ENCODE results near the gene UBIAD1. TPM values are rescaled to one million over a fixed set of nuclear protein-coding genes. Genes with fewer than 3 reads are reported as not detected.
"Not testable (repeated sequence)": the region's sequence is repeated elsewhere in the genome, so short reads cannot be mapped to it uniquely, and the experiment has no call there.

The UBIAD1 gene
- total RNA-seq, 1 experiment from 2014 or later, result 27.6 TPM

DNA sequence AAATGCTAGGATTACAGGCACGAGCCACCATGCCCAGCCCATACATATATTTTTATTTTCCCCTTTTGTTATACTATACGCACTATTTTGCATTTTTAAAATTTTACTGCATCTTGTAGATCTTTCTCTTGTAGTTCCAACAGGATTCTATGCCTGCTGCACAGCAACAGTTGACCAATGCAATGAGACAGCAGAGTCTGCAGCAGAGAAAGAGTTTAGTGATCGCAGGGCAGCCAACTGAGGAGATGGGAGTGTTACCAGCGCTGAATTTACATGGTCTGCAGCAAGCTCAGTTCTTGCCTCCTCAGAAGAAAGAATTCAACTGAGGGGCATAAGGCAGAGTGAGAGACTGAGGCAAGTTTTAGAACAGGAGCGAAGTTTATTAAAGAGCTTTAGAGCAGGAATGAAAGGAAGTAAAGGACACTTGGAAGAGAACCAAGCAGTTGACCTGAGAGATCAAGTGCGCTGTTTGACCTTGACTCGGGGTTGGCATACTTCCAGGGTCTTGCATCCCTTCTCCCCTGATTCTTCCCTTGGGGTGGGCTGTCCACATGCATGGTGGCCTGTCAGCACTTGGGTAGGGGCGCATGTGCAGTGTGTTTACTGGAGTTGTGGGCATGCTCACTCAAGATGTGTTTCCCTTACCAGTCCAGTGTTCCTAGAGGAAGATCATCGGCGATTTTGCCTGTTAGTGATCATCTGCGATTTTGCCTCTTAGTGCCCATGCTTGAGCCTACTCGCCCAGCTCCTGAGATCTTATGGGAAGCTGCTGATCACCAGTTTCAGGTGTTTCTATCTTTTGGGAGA, 6.5 kb upstream of the UBIAD1 start:
- H3K4me3 ChIP-seq (ENCODE audit: insufficient read depth, low read depth, low read length), result no peak overlapping the region
- no peaks in the 10 kb centered on the region for H3K36me3 ChIP-seq (replicated peaks; ENCODE audit: control insufficient read depth, insufficient read depth, low read length)
- no peak for DNase-seq
- H3K27me3 ChIP-seq (ENCODE audit: control insufficient read depth, insufficient read depth, low read length), result no peaks in the 10 kb centered on the region

DNA sequence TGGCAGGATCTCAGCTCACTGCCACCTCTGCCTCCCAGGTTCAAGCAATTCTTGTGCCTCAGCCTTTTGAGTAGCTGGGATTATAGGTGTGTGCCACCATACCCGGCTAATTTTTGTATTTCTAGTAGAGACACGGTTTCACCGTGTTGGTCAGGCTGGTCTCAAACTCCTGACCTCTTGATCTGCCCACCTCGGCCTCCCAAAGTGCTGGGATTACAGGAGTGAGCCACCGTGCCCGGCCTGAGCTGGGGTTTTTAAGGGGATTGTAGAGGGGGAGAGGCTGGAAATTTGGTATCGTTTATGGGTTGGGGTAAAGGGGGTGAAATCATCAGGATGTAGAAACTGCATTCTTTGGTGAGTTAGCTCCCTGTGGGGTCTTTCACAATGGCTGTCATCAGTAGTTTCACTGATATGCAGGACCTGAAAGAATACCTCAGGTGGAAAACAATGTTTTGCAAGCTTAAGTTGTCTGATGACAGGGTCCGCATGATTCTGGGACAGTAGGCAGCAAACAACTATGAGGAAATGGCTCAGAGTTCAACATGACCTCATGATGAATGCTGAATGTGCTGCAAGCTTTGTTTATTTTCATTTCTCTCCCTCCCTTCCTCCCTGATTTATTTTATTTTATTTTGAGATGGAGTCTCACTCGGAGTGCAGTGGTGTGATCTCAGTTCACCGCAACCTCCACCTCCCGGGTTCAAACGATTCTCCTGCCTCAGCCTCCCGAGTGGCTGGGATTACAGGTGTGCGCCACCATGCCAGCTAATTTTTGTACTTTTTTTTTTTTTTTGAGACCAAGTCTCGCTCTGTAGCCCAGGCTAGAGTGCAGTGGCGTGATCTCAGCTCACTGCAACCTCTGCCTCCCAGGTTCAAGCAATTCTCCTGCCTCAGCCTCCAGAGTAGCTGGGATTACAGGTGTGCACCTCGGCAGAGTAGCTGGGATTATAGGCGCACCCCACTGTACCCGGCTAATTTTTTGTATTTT, 5.4 kb upstream of the UBIAD1 start:
- DNase-seq; H3K4me3 ChIP-seq (ENCODE audit: insufficient read depth, low read depth, low read length); H3K27me3 ChIP-seq (ENCODE audit: control insufficient read depth, insufficient read depth, low read length); H3K36me3 ChIP-seq (replicated peaks; ENCODE audit: control insufficient read depth, insufficient read depth, low read length): not testable (repeated sequence)

DNA sequence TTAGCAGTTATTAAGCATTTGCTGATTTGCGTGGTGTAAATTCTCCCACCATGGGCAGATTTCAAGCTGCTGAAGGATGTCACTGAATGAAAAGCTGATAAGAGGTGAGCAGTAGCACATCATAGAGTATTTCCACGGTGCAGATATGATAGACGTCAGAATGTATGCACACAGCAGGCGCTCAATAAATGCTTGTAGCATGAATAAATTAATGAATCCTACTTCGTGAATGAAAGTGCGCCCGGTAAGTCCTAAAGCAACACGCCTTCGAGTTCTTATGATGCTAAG, 510 bp upstream of the UBIAD1 start:
- H3K27me3 ChIP-seq (ENCODE audit: control insufficient read depth, insufficient read depth, low read length), result no peaks in the 10 kb centered on the region
- peaks cover 5% of the 10 kb centered on the region for H3K36me3 ChIP-seq (replicated peaks; ENCODE audit: control insufficient read depth, insufficient read depth, low read length)
- H3K4me3 ChIP-seq (ENCODE audit: insufficient read depth, low read depth, low read length), result no peak overlapping the region
- no peak for DNase-seq

DNA sequence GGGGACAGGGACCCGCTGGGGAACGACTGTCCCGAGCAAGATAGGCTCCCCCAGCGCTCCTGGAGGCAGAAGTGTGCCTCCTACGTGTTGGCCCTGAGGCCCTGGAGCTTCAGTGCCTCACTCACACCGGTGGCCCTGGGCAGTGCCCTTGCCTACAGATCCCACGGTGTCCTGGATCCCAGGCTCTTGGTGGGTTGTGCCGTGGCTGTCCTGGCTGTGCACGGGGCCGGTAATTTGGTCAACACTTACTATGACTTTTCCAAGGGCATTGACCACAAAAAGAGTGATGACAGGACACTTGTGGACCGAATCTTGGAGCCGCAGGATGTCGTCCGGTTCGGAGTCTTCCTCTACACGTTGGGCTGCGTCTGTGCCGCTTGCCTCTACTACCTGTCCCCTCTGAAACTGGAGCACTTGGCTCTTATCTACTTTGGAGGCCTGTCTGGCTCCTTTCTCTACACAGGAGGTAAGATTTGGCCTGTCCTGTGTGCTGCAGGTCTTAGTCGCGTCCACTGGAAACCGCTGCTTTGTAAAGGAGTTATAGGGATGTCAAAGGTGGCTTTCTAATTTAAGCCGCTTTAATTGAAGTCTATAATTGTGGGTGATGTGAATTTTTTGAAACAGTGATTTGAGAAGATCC, 717 bp downstream of the UBIAD1 start:
- H3K4me3 ChIP-seq (ENCODE audit: insufficient read depth, low read depth, low read length), result peak overlapping the region; percentile 89
- no peaks in the 10 kb centered on the region for H3K27me3 ChIP-seq (ENCODE audit: control insufficient read depth, insufficient read depth, low read length)
- peak; percentile 33 for DNase-seq
- peaks cover 5% of the 10 kb centered on the region for H3K36me3 ChIP-seq (replicated peaks; ENCODE audit: control insufficient read depth, insufficient read depth, low read length)

DNA sequence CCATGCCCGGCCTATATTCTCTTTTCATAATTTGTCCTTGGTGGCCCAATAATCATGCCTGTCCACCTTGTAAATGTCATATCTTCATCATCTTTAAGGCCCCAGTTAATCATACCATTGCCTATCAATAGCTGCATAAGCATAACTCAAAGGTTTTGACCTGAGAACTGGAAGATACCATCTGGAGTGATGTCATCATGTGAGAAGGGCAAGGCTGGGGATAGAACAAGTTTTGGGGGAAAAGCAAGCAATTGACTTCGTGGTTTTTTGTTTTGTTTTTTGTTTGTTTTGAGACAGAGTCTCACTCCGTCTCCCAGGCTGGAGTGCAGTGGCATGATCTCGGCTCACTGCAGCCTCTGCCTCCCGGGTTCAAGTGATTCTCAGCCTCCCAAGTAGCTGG, 6.2 kb downstream of the UBIAD1 start:
- Histone ChIP-seq H3K27me3 (ENCODE audit: control insufficient read depth, insufficient read depth, low read length) (no peaks in the 10 kb centered on the region), H3K4me3 (ENCODE audit: insufficient read depth, low read depth, low read length) (no peak overlapping the region), H3K36me3 (replicated peaks; ENCODE audit: control insufficient read depth, insufficient read depth, low read length) (peaks cover 5% of the 10 kb centered on the region)
- DNase-seq, result no peak

DNA sequence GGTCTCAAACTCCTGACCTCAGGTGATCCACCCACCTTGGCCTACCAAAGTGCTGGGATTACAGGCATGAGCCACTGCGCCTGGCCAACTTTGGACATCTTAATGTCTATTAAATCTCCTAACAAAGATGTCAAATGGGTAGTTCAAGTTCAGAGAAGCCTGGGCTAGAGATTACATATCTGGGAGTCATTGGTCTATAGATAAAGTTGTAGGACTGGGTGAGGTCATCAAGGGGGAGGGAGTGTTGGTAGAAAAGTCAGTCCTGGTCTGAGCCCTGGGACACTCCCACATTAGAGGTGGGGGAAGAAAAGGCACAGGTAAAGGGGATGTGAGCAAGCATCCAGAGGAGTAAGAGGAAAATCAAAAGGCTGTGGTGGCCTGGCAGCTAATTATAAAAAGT, 6.6 kb downstream of the UBIAD1 start:
- DNase-seq, result no peak
- Histone ChIP-seq H3K27me3 (ENCODE audit: control insufficient read depth, insufficient read depth, low read length) (no peaks in the 10 kb centered on the region), H3K4me3 (ENCODE audit: insufficient read depth, low read depth, low read length) (no peak overlapping the region), H3K36me3 (replicated peaks; ENCODE audit: control insufficient read depth, insufficient read depth, low read length) (peaks cover 5% of the 10 kb centered on the region)

DNA sequence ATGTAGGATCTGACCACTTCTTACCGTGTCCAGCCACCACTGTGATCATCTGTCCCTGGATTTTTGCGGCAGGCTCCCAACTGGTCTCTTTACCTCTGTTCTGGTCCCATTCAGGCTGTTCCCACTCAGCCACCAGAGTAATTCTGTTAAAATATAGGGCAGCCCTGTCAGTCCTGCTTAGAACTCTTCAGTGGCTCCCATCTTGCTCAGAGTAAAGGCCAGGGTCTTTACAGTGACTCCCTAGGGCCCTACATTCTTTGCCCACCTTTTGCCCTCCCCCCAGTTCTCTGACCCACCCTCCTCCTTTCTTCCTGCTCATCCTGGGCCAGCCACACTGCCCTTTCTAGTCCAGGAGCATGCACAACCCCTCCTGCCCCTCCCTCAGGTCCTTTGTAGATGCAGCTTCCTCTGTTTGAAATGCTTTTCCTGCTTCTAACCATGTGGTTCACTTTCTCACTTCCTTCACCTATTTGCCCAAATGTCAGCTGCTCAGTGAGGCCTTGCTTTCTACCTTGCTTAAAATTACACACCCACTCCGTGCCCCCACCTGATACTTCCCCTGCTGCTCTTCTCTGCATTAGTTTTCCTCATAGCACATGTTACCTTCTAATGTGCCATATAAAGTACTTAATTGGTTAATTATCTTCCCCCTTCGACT, 7.8 kb downstream of the UBIAD1 start:
- H3K27me3 ChIP-seq (ENCODE audit: control insufficient read depth, insufficient read depth, low read length), result no peaks in the 10 kb centered on the region
- DNase-seq, result no peak
- H3K4me3 ChIP-seq (ENCODE audit: insufficient read depth, low read depth, low read length), result no peak overlapping the region
- peaks cover 3% of the 10 kb centered on the region for H3K36me3 ChIP-seq (replicated peaks; ENCODE audit: control insufficient read depth, insufficient read depth, low read length)

DNA sequence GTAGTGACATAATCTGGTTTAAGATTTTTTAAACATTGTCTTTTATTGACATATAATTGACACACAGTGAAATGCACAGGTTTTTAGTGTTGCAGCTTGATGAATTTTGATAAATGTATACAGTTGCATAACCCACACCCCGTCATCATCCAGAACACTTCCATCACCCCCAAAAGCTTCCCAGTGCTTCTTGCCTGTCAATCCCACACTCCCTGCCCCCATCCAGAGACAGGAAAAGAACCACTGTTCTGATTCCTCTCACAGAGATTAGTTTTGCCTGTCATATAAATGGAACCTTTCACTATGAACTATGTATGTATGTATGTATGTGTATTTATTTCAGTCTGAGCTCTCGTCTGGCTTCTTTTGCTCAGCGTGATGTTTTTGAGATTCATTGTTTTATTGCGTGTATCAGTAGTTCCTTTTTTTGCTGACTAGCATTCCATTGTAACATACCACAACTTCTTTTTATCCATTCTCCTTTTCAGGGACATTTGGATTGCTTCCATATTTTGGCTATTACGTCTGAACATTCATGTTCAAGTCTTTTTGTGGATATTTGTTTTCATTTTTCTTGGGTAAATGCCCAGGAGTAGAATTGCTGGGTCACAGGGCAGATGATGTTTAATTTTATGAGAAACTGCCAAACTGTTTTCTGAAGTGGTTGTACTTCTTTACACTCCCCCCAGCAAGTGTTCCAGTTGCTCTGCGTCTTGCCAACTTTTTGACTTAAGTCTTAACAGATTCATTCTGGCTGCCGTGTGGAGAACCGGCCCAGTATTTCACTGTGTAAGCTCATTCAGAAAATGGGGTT, 8.7 kb downstream of the UBIAD1 start:
- Histone ChIP-seq H3K27me3 (ENCODE audit: control insufficient read depth, insufficient read depth, low read length) (no peaks in the 10 kb centered on the region), H3K4me3 (ENCODE audit: insufficient read depth, low read depth, low read length) (no peak overlapping the region), H3K36me3 (replicated peaks; ENCODE audit: control insufficient read depth, insufficient read depth, low read length) (no peaks in the 10 kb centered on the region; the same call in none of the 2 replicates)
- no peak for DNase-seq

DNA sequence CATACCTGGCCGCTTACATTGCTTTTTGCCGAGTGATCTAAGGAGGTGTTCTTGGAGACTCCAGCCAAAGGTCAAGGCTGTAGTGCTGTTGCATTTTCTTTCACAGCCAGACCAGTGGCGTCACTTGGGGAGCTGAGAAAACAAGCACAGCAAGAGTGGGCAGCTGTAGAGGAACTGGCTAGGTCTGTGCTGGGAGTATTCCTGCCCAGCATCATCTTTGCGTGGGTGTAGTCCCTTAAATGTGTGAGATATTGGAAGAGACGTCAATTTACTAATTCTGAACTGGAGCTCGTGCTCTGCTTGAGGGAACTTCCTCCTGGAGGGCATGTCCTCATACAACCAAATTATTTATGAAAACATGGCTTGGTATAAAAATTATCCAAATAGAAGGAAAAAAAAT, 10.2 kb downstream of the UBIAD1 start:
- no peaks in the 10 kb centered on the region; the same call in none of the 2 replicates for H3K36me3 ChIP-seq (replicated peaks; ENCODE audit: control insufficient read depth, insufficient read depth, low read length)
- H3K27me3 ChIP-seq (ENCODE audit: control insufficient read depth, insufficient read depth, low read length), result no peaks in the 10 kb centered on the region
- no peak for DNase-seq
- H3K4me3 ChIP-seq (ENCODE audit: insufficient read depth, low read depth, low read length), result no peak overlapping the region

DNA sequence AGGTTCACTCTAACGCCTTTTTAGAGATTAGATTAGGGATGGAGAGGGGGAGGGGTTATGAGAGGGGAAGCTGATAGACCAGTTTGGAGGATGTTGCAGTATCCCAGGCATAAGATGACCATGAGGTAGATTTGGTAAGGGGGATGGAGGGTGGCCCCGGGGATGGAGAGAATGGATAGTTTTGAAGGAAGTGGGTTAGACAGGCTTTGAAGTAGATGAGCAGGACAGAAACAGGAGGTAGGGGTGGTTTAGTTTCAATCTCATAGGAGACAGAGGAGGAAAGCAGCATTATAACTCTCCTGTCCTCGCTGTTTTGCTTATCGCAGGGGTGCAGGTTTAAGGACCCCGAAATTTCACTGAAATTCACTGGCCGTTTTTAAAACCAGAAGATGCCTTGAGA, 11.8 kb downstream of the UBIAD1 start:
- no peak for DNase-seq
- no peaks in the 10 kb centered on the region; the same call in none of the 2 replicates for H3K36me3 ChIP-seq (replicated peaks; ENCODE audit: control insufficient read depth, insufficient read depth, low read length)
- no peaks in the 10 kb centered on the region for H3K27me3 ChIP-seq (ENCODE audit: control insufficient read depth, insufficient read depth, low read length)
- no peak overlapping the region for H3K4me3 ChIP-seq (ENCODE audit: insufficient read depth, low read depth, low read length)

DNA sequence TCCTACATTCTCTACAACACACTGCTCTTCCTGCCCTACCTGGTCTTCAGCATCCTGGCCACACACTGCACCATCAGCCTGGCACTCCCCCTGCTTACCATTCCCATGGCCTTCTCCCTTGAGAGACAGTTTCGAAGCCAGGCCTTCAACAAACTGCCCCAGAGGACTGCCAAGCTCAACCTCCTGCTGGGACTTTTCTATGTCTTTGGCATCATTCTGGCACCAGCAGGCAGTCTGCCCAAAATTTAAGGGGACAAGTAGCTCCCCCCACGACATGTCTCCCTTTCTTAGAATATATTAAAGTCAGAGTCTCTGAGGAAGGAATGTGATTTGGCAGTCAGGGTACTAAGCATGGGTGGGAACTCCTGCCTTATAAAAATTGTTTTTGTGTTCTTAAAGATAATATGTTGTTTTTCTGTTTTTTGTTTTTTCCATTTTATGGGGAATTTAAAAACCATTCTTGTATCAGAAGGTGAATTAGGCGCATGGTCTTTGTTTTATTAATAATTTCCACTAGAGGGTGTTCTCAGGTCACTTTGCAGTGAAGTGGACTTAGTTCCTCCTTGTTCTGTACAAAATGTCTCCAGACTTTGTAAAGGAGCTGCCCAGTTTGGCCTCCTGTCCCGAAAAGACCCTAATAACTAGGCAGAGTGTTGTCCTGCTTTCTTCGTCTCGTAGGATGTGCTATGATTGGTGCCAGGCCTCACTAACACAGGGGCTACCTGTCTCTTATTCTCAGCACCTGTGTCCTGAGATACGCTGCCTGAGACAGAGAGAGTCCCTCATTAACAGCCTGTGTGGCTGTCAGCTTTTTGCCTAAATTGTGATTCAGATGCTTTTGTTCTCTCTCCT, 13.1 kb downstream of the UBIAD1 start:
- H3K27me3 ChIP-seq (ENCODE audit: control insufficient read depth, insufficient read depth, low read length), result no peaks in the 10 kb centered on the region
- DNase-seq, result no peak
- no peaks in the 10 kb centered on the region; the same call in none of the 2 replicates for H3K36me3 ChIP-seq (replicated peaks; ENCODE audit: control insufficient read depth, insufficient read depth, low read length)
- no peak overlapping the region for H3K4me3 ChIP-seq (ENCODE audit: insufficient read depth, low read depth, low read length)

DNA sequence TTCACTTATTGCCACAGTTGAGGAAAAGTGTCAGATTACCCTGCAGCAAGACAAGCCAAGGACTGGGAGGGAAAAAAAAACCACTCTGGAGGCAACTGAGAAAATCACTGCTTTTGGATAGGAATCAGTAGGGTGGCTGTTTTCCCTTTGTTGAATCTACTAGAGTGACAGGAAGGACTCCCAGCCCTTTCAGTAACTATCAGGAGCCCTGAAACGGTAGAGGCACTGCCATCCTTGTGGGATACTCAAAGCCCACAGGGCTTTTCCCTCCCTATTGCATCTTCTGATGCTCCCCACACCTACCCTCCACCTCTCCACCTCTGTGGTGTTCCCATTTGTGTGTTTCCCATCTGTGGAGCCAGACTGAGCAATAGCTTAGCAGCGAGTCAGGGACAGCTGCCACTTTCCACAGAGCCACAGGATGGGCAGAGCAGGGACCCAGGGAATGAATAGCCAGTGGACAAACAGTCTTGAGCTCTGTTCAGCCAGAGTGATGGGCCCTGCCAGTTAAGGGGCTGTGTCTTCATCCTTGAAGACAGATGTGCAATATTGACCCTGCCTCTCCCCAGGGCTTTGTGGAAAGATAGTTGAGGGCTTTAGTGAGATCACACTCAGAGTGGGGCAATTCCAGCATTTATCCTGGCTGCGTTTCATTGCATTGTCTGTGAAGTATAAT, 13.9 kb downstream of the UBIAD1 start:
- Histone ChIP-seq H3K27me3 (ENCODE audit: control insufficient read depth, insufficient read depth, low read length) (no peaks in the 10 kb centered on the region), H3K36me3 (replicated peaks; ENCODE audit: control insufficient read depth, insufficient read depth, low read length) (no peaks in the 10 kb centered on the region; the same call in none of the 2 replicates), H3K4me3 (ENCODE audit: insufficient read depth, low read depth, low read length) (no peak overlapping the region)
- peak; percentile 80 for DNase-seq

All from H7 (cell line).